ENCODE data around the gene SLC25A26. TPM values are rescaled to one million over a fixed set of nuclear protein-coding genes. Genes with fewer than 3 reads are reported as not detected.

Gene SLC25A26
- polyA plus RNA-seq, 1 donor (not counting 4 experiments of a cell fraction or from before 2014, with no cell fraction given) = 25.2 TPM

DNA sequence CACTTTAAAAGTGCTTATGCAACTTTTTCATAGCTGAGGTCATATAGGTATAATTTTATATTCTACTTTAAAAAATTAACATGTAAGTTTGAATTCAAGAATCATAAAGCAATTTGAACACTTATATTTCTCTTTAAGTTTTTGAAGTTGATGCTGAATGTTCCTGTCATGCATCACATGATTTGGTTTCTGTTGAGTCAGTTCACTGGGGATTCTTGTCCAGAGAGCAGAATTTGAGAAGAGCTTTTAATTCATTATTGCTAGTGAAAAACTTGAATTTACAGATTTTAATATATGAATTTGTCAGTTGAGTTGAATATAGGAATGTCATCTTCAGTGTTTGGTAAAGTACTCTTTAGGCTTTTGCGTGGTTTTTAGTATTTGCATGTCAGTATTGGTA lies 7.9 kb downstream of the SLC25A26 start:
- dilution Hi-C loops (cut with MboI; ENCODE audit: extremely low pct_ligation_motif_present, low sequenced_read_pairs) = no loop called here
- H3K36me3 ChIP-seq (ENCODE audit: control insufficient read depth in 2 of 2, extremely low read depth in 1 of 2, insufficient read depth in 2 of 2, low read length in 2 of 2) = peaks cover 0 to 1% of the 10 kb centered on the region in 2 experiments
- H3K4me2 ChIP-seq (ENCODE audit: control insufficient read depth, extremely low read depth, insufficient read depth, low read depth, low read length) = no peak overlapping the region
- H3K9me1 ChIP-seq (ENCODE audit: control insufficient read depth, extremely low read depth, insufficient read depth, low read length) = no peaks in the 10 kb centered on the region
- H3K79me2 ChIP-seq (ENCODE audit: control insufficient read depth, insufficient read depth, low read length) = peaks cover 11% of the 10 kb centered on the region
- H3K27ac ChIP-seq (ENCODE audit: control insufficient read depth, insufficient read depth, low read length) = no peak overlapping the region
- no peaks in the 10 kb centered on the region for H3K4me1 ChIP-seq (ENCODE audit: control insufficient read depth, extremely low read depth, insufficient read depth, low read length)
- no peaks in the 10 kb centered on the region for H3K27me3 ChIP-seq (ENCODE audit: control insufficient read depth, extremely low read depth, insufficient read depth, low read length)
- no peaks in the 10 kb centered on the region for H4K20me1 ChIP-seq (ENCODE audit: control insufficient read depth, extremely low read depth, insufficient read depth, low read length)
- DNase-seq (ENCODE audit: low read depth, low spot score) (no peak), FAIRE-seq (no peak)
- H2AFZ ChIP-seq (ENCODE audit: control insufficient read depth, low read length) = no peak overlapping the region
- H3K9ac ChIP-seq (ENCODE audit: control insufficient read depth, extremely low read depth, insufficient read depth, low read length) = no peak overlapping the region
- TF ChIP-seq, protein P1, sequence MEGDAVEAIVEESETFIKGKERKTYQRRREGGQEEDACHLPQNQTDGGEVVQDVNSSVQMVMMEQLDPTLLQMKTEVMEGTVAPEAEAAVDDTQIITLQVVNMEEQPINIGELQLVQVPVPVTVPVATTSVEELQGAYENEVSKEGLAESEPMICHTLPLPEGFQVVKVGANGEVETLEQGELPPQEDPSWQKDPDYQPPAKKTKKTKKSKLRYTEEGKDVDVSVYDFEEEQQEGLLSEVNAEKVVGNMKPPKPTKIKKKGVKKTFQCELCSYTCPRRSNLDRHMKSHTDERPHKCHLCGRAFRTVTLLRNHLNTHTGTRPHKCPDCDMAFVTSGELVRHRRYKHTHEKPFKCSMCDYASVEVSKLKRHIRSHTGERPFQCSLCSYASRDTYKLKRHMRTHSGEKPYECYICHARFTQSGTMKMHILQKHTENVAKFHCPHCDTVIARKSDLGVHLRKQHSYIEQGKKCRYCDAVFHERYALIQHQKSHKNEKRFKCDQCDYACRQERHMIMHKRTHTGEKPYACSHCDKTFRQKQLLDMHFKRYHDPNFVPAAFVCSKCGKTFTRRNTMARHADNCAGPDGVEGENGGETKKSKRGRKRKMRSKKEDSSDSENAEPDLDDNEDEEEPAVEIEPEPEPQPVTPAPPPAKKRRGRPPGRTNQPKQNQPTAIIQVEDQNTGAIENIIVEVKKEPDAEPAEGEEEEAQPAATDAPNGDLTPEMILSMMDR (optimal IDR thresholded peaks at IDR 0.05 in 1 of 3, IDR thresholded peaks at IDR 0.05 in 1 of 3, conservative IDR thresholded peaks at IDR 0.05 in 1 of 3; ENCODE audit: extremely low read depth in 1 of 3, insufficient read depth in 2 of 3, low read length in 3 of 3) = no peak
- H3K4me3 ChIP-seq (ENCODE audit: control insufficient read depth in 2 of 3, extremely low read depth in 1 of 3, insufficient read depth in 2 of 3, low read depth in 1 of 3, low read length in 3 of 3) = no peak overlapping the region
- no peaks in the 10 kb centered on the region for H3K9me3 ChIP-seq (ENCODE audit: control insufficient read depth, low read depth, low read length)

DNA sequence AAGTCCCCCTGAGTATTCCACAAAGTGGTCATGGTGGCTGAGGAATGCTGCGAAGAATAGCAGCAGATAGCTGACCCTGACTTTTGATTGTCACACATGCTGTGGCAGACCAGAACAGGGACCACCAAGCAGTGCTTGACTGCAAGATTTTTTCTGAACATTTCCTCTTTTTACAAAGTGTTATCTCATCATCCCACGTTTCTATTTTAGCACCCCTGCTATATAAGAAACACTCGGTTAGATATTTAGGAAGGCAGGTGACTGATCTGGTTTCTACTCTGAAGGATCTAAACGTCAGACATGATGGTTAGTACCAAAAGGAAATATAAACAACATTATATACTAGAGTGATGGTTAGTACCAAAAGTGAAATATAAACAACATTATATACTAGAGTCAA lies 9.1 kb downstream of the SLC25A26 start:
- no peak overlapping the region for H3K27ac ChIP-seq (ENCODE audit: control insufficient read depth, insufficient read depth, low read length)
- dilution Hi-C loops (cut with MboI; ENCODE audit: extremely low pct_ligation_motif_present, low sequenced_read_pairs) = no loop called here

More for the DNA sequence above, 9.1 kb downstream of the SLC25A26 start:
- Histone ChIP-seq H4K20me1 (ENCODE audit: control insufficient read depth, extremely low read depth, insufficient read depth, low read length) (no peaks in the 10 kb centered on the region), H3K4me1 (ENCODE audit: control insufficient read depth, extremely low read depth, insufficient read depth, low read length) (no peaks in the 10 kb centered on the region), H3K79me2 (ENCODE audit: control insufficient read depth, insufficient read depth, low read length) (peaks cover 11% of the 10 kb centered on the region), H3K36me3 (ENCODE audit: control insufficient read depth in 2 of 2, extremely low read depth in 1 of 2, insufficient read depth in 2 of 2, low read length in 2 of 2) (no peaks in the 10 kb centered on the region), H3K9me1 (ENCODE audit: control insufficient read depth, extremely low read depth, insufficient read depth, low read length) (no peaks in the 10 kb centered on the region), H3K4me2 (ENCODE audit: control insufficient read depth, extremely low read depth, insufficient read depth, low read depth, low read length) (no peak overlapping the region), H3K9ac (ENCODE audit: control insufficient read depth, extremely low read depth, insufficient read depth, low read length) (no peak overlapping the region), H3K4me3 (ENCODE audit: control insufficient read depth in 2 of 3, extremely low read depth in 1 of 3, insufficient read depth in 2 of 3, low read depth in 1 of 3, low read length in 3 of 3) (no peak overlapping the region), H3K27me3 (ENCODE audit: control insufficient read depth, extremely low read depth, insufficient read depth, low read length) (no peaks in the 10 kb centered on the region), H3K9me3 (ENCODE audit: control insufficient read depth, low read depth, low read length) (no peaks in the 10 kb centered on the region), H2AFZ (ENCODE audit: control insufficient read depth, low read length) (no peak overlapping the region)
- DNase-seq (ENCODE audit: low read depth, low spot score) = no peak
- no peak for FAIRE-seq
- TF ChIP-seq, protein P1 (optimal IDR thresholded peaks at IDR 0.05 in 1 of 3, IDR thresholded peaks at IDR 0.05 in 1 of 3, conservative IDR thresholded peaks at IDR 0.05 in 1 of 3; ENCODE audit: extremely low read depth in 1 of 3, insufficient read depth in 2 of 3, low read length in 3 of 3) = no peak
- no peak for TF ChIP-seq EZH2 (IDR thresholded peaks at IDR 0.05; ENCODE audit: low read length)
